GM12878 (cell line): ENCODE measurements around the gene FAM118A. TPM values are rescaled to one million over a fixed set of nuclear protein-coding genes. Genes with fewer than 3 reads are reported as not detected.
A peak's percentile ranks its signal among the peaks of the same experiment; 100 is the strongest.

Source experiments
- ATAC-seq: fragments of 200-7000 bp; cut with Tn5 transposase; 3 replicates; pipeline ENCODE4 v1.9.1; 2020; ENCODE audit warnings: mild to moderate bottlenecking, moderate library complexity
- BruUV-seq: library from RNA; stranded (reverse); fragments of 400-500 nt; replicated peaks from 2 replicates; lab custom pipeline; 2021; lab: Mats Ljungman, UMichigan
- CTCF ChIA-PET: fragments of 300-600 bp; sonication (Branson Sonifier 250); formaldehyde crosslinking; extraction: SDS; loops from one replicate; lab custom pipeline; 2021; ENCODE audit warnings: inconsistent platforms; lab: Yijun Ruan, JAX
- POLR2A ChIA-PET: fragments of 350-600 bp; formaldehyde crosslinking; extraction: SDS; loops from one replicate; lab custom pipeline; 2021; ENCODE audit warnings: inconsistent platforms; lab: Charles Lee
- RAD21 ChIA-PET: fragments of 300-600 bp; sonication (Branson Sonifier 250); formaldehyde crosslinking; loops from one replicate; lab custom pipeline; 2023; ENCODE audit warnings: antibody characterized with exemption; ENCODE audit not compliant: unreplicated experiment; lab: Charles Lee
- SMC1A ChIA-PET: fragments of 300-600 bp; sonication (Branson Sonifier 250); formaldehyde crosslinking; loops from one replicate; lab custom pipeline; 2023; ENCODE audit not compliant: unreplicated experiment, uncharacterized antibody; lab: Charles Lee
- DNase-seq: peaks from one replicate; pipeline ENCODE4 v3.0.0-alpha.2; 2011; ENCODE audit warnings: low read depth, low spot score
- FAIRE-seq: peaks from 3 replicates; lab custom pipeline; 2011; peaks lifted over from hg19 to GRCh38; lab: Jason Lieb, UNC
- H2AFZ ChIP-seq: 2 replicates; pipeline ENCODE4 v1.6.0; 2011; ENCODE audit warnings: low read depth, low read length, control low read depth; ENCODE audit not compliant: control insufficient read depth
- H3K27ac ChIP-seq: 2 replicates; pipeline ENCODE4 v1.5.1; 2011; ENCODE audit warnings: control low read depth; ENCODE audit not compliant: control insufficient read depth, insufficient read depth
- H3K27me3 ChIP-seq, 2 experiments: replicated peaks in 1 of 2; 2 replicates each; pipeline versions ENCODE4 v1.6.0 to v1.6.1; 2011; ENCODE audit warnings: low read length in 1 of 2; ENCODE audit not compliant: control insufficient read depth in 2 of 2, insufficient read depth in 2 of 2
- H3K36me3 ChIP-seq, 2 experiments: 2 replicates each; pipeline ENCODE4 v1.5.1; 2011; ENCODE audit warnings: low read length in 1 of 2; ENCODE audit not compliant: control insufficient read depth in 2 of 2, insufficient read depth in 2 of 2
- H3K4me1 ChIP-seq: 2 replicates; pipeline ENCODE4 v1.6.1; 2011; ENCODE audit warnings: mild to moderate bottlenecking, low read length, moderate library complexity, mixed read lengths; ENCODE audit not compliant: control insufficient read depth, insufficient read depth
- H3K4me2 ChIP-seq: 2 replicates; pipeline ENCODE4 v1.6.0; 2011; ENCODE audit warnings: control low read depth; ENCODE audit not compliant: control insufficient read depth, insufficient read depth
- H3K4me3 ChIP-seq: fragments of 200-600 bp; sonication (generic); 2 replicates; pipeline ENCODE4 v1.5.1; 2016
- H3K79me2 ChIP-seq: 2 replicates; pipeline ENCODE4 v1.6.0; 2011; ENCODE audit warnings: low read length; ENCODE audit not compliant: control insufficient read depth, insufficient read depth
- H3K9ac ChIP-seq: 2 replicates; pipeline ENCODE4 v1.8.0; 2011; ENCODE audit warnings: low read length, control low read depth, mixed read lengths; ENCODE audit not compliant: control insufficient read depth, insufficient read depth
- H3K9me3 ChIP-seq: replicated peaks from 3 replicates; pipeline ENCODE4 v1.5.1; 2011; ENCODE audit warnings: mild to moderate bottlenecking, low read length; ENCODE audit not compliant: control insufficient read depth, insufficient read depth
- H4K20me1 ChIP-seq: 2 replicates; pipeline ENCODE4 v1.6.0; 2011; ENCODE audit not compliant: control insufficient read depth, insufficient read depth
- CBX5 ChIP-seq: sonication (generic); IDR thresholded peaks from 2 replicates; pipeline ENCODE4 v1.6.1; 2016; ENCODE audit warnings: low read depth, moderate library complexity, mild to moderate bottlenecking, inconsistent platforms
- KAT2A ChIP-seq: conservative IDR thresholded peaks from 2 replicates; pipeline ENCODE4 v1.6.1; 2011; ENCODE audit warnings: low read depth, low read length; ENCODE audit not compliant: control insufficient read depth
- whole genome bisulfite sequencing: methylation state at CpG from one replicate; pipeline ENCODE4 v1.1.6; 2016; ENCODE audit warnings: low lambda C conversion rate; ENCODE audit not compliant: insufficient replicate concordance, insufficient coverage; ENCODE audit errors: missing lambda C conversion rate; 5-methylcytosine and 5-hydroxymethylcytosine counted together
- in situ Hi-C: fragments of 300-500 bp; cut with MboI; formaldehyde crosslinking; loops from 9 replicates; pipeline ENCODE4 v1.14.3; 2018; ENCODE audit warnings: mixed read lengths
- intact Hi-C: fragments of 100-400 bp; cut with micrococcal nuclease; formaldehyde crosslinking; loops from one replicate; pipeline ENCODE4 v1.14.2; 2022; ENCODE audit not compliant: unreplicated experiment
- polyA plus RNA-seq, 11 experiments: library from polyadenylated mRNA; depleted of rRNA in 4 of 11; unstranded in 6 of 11; stranded (reverse) in 5 of 11; fragments of >200 nt; fragmentation: Nextera tagmentation in 4 of 11; fragmentation: Illumina TruSeq in 1 of 11; extraction: Ambion mirVana in 4 of 11; extraction: Trizol in 1 of 11; gene quantifications; 1 replicate in 1 of 11; 2 replicates in 10 of 11; pipeline versions ENCODE4 v1.2.1 to v1.2.3, GENCODE V29; 2011 to 2016; ENCODE audit warnings: inconsistent platforms in 2 of 11, missing spikeins in 2 of 11, low read depth in 1 of 11
- total RNA-seq, 4 experiments: library from RNA; depleted of rRNA in 3 of 4; stranded (reverse); fragments of >200 nt in 3 of 4; fragmentation: Illumina TruSeq in 1 of 4; extraction: Trizol in 1 of 4; gene quantifications; 2 replicates each; pipeline versions ENCODE4 v1.2.1 to v1.2.3, GENCODE V29; 2013 to 2021
- TF ChIP-seq, protein P1 (sequence below): fragments of 150-350 bp; IDR thresholded peaks from 2 replicates; pipeline ENCODE4 v1.6.1; 2014; ENCODE audit warnings: mild to moderate bottlenecking, low read depth, low read length
- TF ChIP-seq, protein P2 (sequence below): IDR thresholded peaks from 2 replicates; pipeline ENCODE4 v1.6.1; 2012; ENCODE audit warnings: mild to moderate bottlenecking, low read depth, low read length
- TF ChIP-seq, protein P3 (sequence below): fragments of 450-650 bp; IDR thresholded peaks from 2 replicates; pipeline ENCODE4 v1.6.1; 2017; ENCODE audit warnings: low read depth, mild to moderate bottlenecking, moderate library complexity

Gene FAM118A
- total and polyA plus RNA-seq, 10 of the 15 experiments (the other 5 are each of a cell fraction or from before 2014, with no cell fraction given), result 17.4 to 332 (median 56.6) TPM

DNA sequence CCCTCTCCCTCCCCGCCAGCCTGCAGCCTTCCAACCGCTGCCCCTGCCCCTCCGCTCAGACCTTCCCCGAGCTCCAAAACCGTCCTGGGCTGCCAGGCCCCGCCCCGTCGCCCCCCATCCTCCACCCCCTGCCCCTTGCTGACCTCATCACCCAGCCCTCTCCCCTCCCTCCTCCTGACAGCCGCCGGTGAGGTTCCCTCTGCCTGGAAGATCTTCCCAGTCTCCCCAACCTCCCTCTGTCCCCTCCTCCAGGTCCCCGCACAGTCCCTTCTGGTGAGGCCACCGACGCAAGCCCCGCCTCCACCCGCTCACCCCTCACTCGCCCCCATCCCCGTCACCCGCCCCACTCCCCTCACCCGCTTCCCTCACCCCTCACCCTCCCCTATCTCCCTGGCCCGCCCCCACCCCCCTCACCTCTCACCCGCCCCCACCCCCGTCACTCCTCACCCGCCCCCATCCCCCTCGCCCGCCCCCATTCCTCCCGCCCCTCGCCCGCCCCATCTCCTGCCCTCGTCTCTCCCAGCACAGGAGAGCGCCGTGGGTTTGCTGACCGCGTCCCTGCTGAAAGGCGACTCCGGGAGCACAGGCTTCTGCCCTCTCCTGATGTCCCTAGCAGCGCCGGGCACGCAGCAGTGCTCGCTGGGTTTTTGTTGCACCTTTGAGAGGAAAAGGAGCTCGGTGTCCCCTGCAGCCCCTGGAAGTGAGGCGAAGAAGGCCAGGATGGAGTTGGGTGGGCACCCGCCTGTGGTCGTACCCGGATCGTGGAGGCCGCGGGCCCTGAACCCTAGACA is 41.4 kb upstream of the FAM118A start:
- no peaks in the 10 kb centered on the region for H3K79me2 ChIP-seq
- BruUV-seq, result no TSS peak
- in situ Hi-C loops (loop anchor here (5.0 kb wide), 2 partner anchors 164 to 284 kb away; no protein-coding TSS in a partner anchor), intact Hi-C loops (loop anchor here (5.0 to 10.0 kb wide), 2 partner anchors 284 to 294 kb away; no protein-coding TSS in a partner anchor)
- H3K36me3 ChIP-seq, result no peaks in the 10 kb centered on the region
- H3K9me3 ChIP-seq, result no peaks in the 10 kb centered on the region
- FAIRE-seq (no peak), ATAC-seq (peak; percentile 6; the same call in 1 of the 3 replicates), DNase-seq (no peak)
- SMC1A ChIA-PET, result no interaction called here
- peak overlapping the region; percentile 56; the same call in 1 of the 2 replicates for H3K9ac ChIP-seq
- peak overlapping the region; percentile 64 for H2AFZ ChIP-seq
- CTCF ChIA-PET, result interaction anchor here (0.9 to 1.3 kb wide), 2 partner anchors 59 to 169 kb away, joined by 4 to 7 read pairs; no protein-coding TSS in a partner anchor
- under 1% methylated on average over 23 of the region's 47 CpGs for WGBS
- POLR2A ChIA-PET, result interaction anchor here (0.5 to 0.7 kb wide), 2 partner anchors 37 to 166 kb away, joined by 3 to 14 read pairs; no protein-coding TSS in a partner anchor
- no peak overlapping the region for H3K27ac ChIP-seq
- RAD21 ChIA-PET, result no interaction called here
- no peaks in the 10 kb centered on the region for H4K20me1 ChIP-seq
- H3K27me3 ChIP-seq, result peaks cover 3 to 4% of the 10 kb centered on the region in 2 experiments; a peak in 3 of 4 replicates
- TF ChIP-seq CBX5 (no peak), KAT2A (no peak)
- TF ChIP-seq, protein P1, sequence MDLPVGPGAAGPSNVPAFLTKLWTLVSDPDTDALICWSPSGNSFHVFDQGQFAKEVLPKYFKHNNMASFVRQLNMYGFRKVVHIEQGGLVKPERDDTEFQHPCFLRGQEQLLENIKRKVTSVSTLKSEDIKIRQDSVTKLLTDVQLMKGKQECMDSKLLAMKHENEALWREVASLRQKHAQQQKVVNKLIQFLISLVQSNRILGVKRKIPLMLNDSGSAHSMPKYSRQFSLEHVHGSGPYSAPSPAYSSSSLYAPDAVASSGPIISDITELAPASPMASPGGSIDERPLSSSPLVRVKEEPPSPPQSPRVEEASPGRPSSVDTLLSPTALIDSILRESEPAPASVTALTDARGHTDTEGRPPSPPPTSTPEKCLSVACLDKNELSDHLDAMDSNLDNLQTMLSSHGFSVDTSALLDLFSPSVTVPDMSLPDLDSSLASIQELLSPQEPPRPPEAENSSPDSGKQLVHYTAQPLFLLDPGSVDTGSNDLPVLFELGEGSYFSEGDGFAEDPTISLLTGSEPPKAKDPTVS, result no peak
- TF ChIP-seq, protein P2, sequence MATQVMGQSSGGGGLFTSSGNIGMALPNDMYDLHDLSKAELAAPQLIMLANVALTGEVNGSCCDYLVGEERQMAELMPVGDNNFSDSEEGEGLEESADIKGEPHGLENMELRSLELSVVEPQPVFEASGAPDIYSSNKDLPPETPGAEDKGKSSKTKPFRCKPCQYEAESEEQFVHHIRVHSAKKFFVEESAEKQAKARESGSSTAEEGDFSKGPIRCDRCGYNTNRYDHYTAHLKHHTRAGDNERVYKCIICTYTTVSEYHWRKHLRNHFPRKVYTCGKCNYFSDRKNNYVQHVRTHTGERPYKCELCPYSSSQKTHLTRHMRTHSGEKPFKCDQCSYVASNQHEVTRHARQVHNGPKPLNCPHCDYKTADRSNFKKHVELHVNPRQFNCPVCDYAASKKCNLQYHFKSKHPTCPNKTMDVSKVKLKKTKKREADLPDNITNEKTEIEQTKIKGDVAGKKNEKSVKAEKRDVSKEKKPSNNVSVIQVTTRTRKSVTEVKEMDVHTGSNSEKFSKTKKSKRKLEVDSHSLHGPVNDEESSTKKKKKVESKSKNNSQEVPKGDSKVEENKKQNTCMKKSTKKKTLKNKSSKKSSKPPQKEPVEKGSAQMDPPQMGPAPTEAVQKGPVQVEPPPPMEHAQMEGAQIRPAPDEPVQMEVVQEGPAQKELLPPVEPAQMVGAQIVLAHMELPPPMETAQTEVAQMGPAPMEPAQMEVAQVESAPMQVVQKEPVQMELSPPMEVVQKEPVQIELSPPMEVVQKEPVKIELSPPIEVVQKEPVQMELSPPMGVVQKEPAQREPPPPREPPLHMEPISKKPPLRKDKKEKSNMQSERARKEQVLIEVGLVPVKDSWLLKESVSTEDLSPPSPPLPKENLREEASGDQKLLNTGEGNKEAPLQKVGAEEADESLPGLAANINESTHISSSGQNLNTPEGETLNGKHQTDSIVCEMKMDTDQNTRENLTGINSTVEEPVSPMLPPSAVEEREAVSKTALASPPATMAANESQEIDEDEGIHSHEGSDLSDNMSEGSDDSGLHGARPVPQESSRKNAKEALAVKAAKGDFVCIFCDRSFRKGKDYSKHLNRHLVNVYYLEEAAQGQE, result no peak
- TF ChIP-seq, protein P3, sequence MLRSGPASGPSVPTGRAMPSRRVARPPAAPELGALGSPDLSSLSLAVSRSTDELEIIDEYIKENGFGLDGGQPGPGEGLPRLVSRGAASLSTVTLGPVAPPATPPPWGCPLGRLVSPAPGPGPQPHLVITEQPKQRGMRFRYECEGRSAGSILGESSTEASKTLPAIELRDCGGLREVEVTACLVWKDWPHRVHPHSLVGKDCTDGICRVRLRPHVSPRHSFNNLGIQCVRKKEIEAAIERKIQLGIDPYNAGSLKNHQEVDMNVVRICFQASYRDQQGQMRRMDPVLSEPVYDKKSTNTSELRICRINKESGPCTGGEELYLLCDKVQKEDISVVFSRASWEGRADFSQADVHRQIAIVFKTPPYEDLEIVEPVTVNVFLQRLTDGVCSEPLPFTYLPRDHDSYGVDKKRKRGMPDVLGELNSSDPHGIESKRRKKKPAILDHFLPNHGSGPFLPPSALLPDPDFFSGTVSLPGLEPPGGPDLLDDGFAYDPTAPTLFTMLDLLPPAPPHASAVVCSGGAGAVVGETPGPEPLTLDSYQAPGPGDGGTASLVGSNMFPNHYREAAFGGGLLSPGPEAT, result no peak
- peak overlapping the region; percentile 99 for H3K4me2 ChIP-seq
- H3K4me1 ChIP-seq, result peaks cover 18% of the 10 kb centered on the region
- peak overlapping the region; percentile 72 for H3K4me3 ChIP-seq
